Right atrium auricular region (tissue), 2 donors: Measurements from ENCODE around the gene SLC11A2. TPM values are rescaled to one million over a fixed set of nuclear protein-coding genes. Genes with fewer than 3 reads are reported as not detected.

ENCODE experiments used
- DNase-seq: peaks from one replicate; pipeline ENCODE4 v3.0.0-alpha.2; 2019; ENCODE audit warnings: low spot score
- H3K27ac ChIP-seq, 2 donors: fragments of 200-600 bp; sonication (generic); 1 replicate in 1 of 2; 2 replicates in 1 of 2; pipeline ENCODE4 v1.5.1; 2016 to 2019
- H3K27me3 ChIP-seq, 2 donors: fragments of 200-600 bp; sonication (generic); one replicate each; pipeline versions ENCODE4 v1.5.1 to v1.6.0; 2017 to 2019
- H3K36me3 ChIP-seq: fragments of 200-600 bp; sonication (generic); one replicate; pipeline ENCODE4 v1.5.1; 2016
- H3K4me1 ChIP-seq, 2 donors: fragments of 200-600 bp; sonication (generic); one replicate each; pipeline versions ENCODE4 v1.5.1 to v1.6.0; 2017 to 2019
- H3K4me3 ChIP-seq, 2 donors: fragments of 200-600 bp; sonication (generic); 1 replicate in 1 of 2; 2 replicates in 1 of 2; pipeline ENCODE4 v1.5.1; 2017 to 2019; ENCODE audit warnings: mild to moderate bottlenecking in 1 of 2, moderate library complexity in 1 of 2
- H3K9me3 ChIP-seq, 2 donors: fragments of 200-600 bp; sonication (generic); one replicate each; pipeline ENCODE4 v1.5.1; 2019
- CTCF ChIP-seq, 2 donors: fragments of 200-600 bp; sonication (generic); IDR thresholded peaks; one replicate each; pipeline ENCODE4 v1.5.1; 2019; ENCODE audit warnings: antibody characterized with exemption in 2 of 2
- total RNA-seq, 2 donors: library from RNA; depleted of rRNA; stranded (reverse); fragments of >200 nt; gene quantifications; one replicate each; pipeline ENCODE4 v1.1.0, GENCODE V29; 2016

Gene SLC11A2
- total RNA-seq, 2 donors from 2014 or later: 25.5 to 40.9 TPM

GRCh38 chr12:51067229-51067628 lies 41.0 kb upstream of the SLC11A2 start:
- no peaks in the 10 kb centered on the region for H3K4me1 ChIP-seq
- no peak overlapping the region for H3K4me3 ChIP-seq
- no peak overlapping the region for H3K27ac ChIP-seq
- H3K36me3 ChIP-seq: peaks cover 89% of the 10 kb centered on the region
- H3K27me3 ChIP-seq: no peaks in the 10 kb centered on the region
- no peak for DNase-seq
- no peaks in the 10 kb centered on the region for H3K9me3 ChIP-seq
- TF ChIP-seq CTCF (IDR thresholded peaks at IDR 0.05): no peak

- Histone ChIP-seq H3K4me1 (no peaks in the 10 kb centered on the region), H3K27me3 (no peaks in the 10 kb centered on the region), H3K4me3 (no peak overlapping the region), H3K36me3 (peaks cover 73% of the 10 kb centered on the region), H3K9me3 (no peaks in the 10 kb centered on the region), H3K27ac (no peak overlapping the region)
- TF ChIP-seq CTCF (IDR thresholded peaks at IDR 0.05): no peak
- DNase-seq: no peak
Observed at GRCh38 chr12:51065530-51065929, 39.3 kb upstream of the SLC11A2 start.

GRCh38 chr12:51062631-51063397 lies 36.6 kb upstream of the SLC11A2 start:
- DNase-seq: no peak
- H3K27ac ChIP-seq: no peak overlapping the region
- no peak for TF ChIP-seq CTCF (IDR thresholded peaks at IDR 0.05)
- no peaks in the 10 kb centered on the region for H3K9me3 ChIP-seq
- no peaks in the 10 kb centered on the region for H3K4me1 ChIP-seq
- H3K36me3 ChIP-seq: peaks cover 83% of the 10 kb centered on the region
- H3K27me3 ChIP-seq: no peaks in the 10 kb centered on the region
- H3K4me3 ChIP-seq: no peak overlapping the region

- Histone ChIP-seq H3K27ac (no peak overlapping the region), H3K4me3 (no peak overlapping the region), H3K4me1 (no peaks in the 10 kb centered on the region), H3K9me3 (no peaks in the 10 kb centered on the region), H3K36me3 (peaks cover 75% of the 10 kb centered on the region), H3K27me3 (no peaks in the 10 kb centered on the region)
- no peak for DNase-seq
- no peak for TF ChIP-seq CTCF (IDR thresholded peaks at IDR 0.05)
Observed at GRCh38 chr12:51059086-51059485, 32.9 kb upstream of the SLC11A2 start.

- Histone ChIP-seq H3K9me3 (no peaks in the 10 kb centered on the region), H3K27ac (no peak overlapping the region), H3K36me3 (peaks cover 82% of the 10 kb centered on the region), H3K27me3 (no peaks in the 10 kb centered on the region), H3K4me1 (no peaks in the 10 kb centered on the region), H3K4me3 (no peak overlapping the region)
- TF ChIP-seq CTCF (IDR thresholded peaks at IDR 0.05): no peak
- DNase-seq: no peak
Observed at GRCh38 chr12:51056242-51056641, 30.1 kb upstream of the SLC11A2 start.

- no peaks in the 10 kb centered on the region for H3K9me3 ChIP-seq
- no peaks in the 10 kb centered on the region for H3K4me1 ChIP-seq
- no peak overlapping the region for H3K4me3 ChIP-seq
- H3K27me3 ChIP-seq: no peaks in the 10 kb centered on the region
- no peak overlapping the region for H3K27ac ChIP-seq
- no peak for DNase-seq
- TF ChIP-seq CTCF (IDR thresholded peaks at IDR 0.05): no peak
- H3K36me3 ChIP-seq: peaks cover 77% of the 10 kb centered on the region
Observed at GRCh38 chr12:51055060-51055459, 28.9 kb upstream of the SLC11A2 start.
